ENCODE results near the gene UBE2J1.
A peak's percentile ranks its signal among the peaks of the same experiment; 100 is the strongest.

- TF ChIP-seq, protein P1, sequence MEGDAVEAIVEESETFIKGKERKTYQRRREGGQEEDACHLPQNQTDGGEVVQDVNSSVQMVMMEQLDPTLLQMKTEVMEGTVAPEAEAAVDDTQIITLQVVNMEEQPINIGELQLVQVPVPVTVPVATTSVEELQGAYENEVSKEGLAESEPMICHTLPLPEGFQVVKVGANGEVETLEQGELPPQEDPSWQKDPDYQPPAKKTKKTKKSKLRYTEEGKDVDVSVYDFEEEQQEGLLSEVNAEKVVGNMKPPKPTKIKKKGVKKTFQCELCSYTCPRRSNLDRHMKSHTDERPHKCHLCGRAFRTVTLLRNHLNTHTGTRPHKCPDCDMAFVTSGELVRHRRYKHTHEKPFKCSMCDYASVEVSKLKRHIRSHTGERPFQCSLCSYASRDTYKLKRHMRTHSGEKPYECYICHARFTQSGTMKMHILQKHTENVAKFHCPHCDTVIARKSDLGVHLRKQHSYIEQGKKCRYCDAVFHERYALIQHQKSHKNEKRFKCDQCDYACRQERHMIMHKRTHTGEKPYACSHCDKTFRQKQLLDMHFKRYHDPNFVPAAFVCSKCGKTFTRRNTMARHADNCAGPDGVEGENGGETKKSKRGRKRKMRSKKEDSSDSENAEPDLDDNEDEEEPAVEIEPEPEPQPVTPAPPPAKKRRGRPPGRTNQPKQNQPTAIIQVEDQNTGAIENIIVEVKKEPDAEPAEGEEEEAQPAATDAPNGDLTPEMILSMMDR (IDR thresholded peaks at IDR 0.05; ENCODE audit: low read depth, low read length, poor library complexity, severe bottlenecking) = peak; percentile 75
- TF ChIP-seq EZH2phosphoT487 (IDR thresholded peaks at IDR 0.05; ENCODE audit: borderline replicate concordance, low read length) = no peak
These were observed 23.1 kb upstream of the UBE2J1 start for GRCh38 chr6:89375427-89376267.

All from DOHH2 (cell line).